Measurements from ENCODE around the gene MED26. TPM values are rescaled to one million over a fixed set of nuclear protein-coding genes. Genes with fewer than 3 reads are reported as not detected.

The MED26 gene
- total RNA-seq, 6 experiments from 2014 or later: 7.9 to 9.9 (median 8.8) TPM

GRCh38 chr19:16585808-16586476, 42.1 kb downstream of the MED26 start:
- H3K27ac Mint-ChIP-seq: peak overlapping the region; percentile 26; the same call in 1 of the 2 replicates
- no peaks in the 10 kb centered on the region for H3K36me3 Mint-ChIP-seq (ENCODE audit: low read depth)
- H3K27me3 Mint-ChIP-seq (ENCODE audit: insufficient read depth): no peaks in the 10 kb centered on the region
- no peak for DNase-seq
- H3K4me3 Mint-ChIP-seq: no peak overlapping the region
- H3K4me1 Mint-ChIP-seq (ENCODE audit: low read depth): peaks cover 69% of the 10 kb centered on the region
- TF ChIP-seq, protein P1, sequence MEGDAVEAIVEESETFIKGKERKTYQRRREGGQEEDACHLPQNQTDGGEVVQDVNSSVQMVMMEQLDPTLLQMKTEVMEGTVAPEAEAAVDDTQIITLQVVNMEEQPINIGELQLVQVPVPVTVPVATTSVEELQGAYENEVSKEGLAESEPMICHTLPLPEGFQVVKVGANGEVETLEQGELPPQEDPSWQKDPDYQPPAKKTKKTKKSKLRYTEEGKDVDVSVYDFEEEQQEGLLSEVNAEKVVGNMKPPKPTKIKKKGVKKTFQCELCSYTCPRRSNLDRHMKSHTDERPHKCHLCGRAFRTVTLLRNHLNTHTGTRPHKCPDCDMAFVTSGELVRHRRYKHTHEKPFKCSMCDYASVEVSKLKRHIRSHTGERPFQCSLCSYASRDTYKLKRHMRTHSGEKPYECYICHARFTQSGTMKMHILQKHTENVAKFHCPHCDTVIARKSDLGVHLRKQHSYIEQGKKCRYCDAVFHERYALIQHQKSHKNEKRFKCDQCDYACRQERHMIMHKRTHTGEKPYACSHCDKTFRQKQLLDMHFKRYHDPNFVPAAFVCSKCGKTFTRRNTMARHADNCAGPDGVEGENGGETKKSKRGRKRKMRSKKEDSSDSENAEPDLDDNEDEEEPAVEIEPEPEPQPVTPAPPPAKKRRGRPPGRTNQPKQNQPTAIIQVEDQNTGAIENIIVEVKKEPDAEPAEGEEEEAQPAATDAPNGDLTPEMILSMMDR (IDR thresholded peaks at IDR 0.05): no peak
- H3K9me3 Mint-ChIP-seq: no peaks in the 10 kb centered on the region

DNA sequence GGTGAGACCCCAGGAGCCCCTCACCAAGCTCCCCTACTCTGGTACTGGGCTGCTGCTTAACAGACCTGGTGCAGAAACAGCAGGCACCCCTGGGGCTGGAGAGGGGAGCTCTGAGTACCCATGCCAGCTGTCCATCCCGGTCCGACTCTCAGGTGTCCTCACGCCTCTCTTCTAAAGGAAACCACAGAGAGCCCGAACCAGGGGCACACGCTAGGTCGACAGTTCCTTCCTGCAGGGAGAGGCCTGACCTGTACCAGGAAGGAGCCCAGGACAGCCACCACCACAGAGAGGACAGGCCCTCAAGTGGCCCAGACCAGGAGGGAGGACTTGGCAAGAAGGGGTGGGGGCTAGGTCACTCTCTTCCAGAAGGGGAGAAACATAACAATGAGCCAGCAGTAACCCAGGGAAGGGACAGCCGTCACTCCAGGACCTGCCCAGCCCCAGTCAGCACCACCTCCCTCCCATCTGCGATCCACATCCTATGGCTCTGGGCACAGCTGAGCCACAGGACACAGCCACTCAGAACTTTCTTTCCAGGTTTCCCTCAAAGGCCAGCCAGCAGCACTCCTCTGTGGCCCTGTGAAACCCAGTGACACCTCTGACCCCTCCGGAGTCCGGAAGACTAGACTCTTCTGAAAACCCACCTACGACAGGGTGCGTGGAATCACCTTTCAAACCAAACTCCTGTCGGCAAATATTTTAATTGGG, 42.8 kb downstream of the MED26 start:
- H3K4me3 Mint-ChIP-seq: no peak overlapping the region
- DNase-seq: no peak
- H3K27ac Mint-ChIP-seq: peak overlapping the region; percentile 76
- no peaks in the 10 kb centered on the region for H3K9me3 Mint-ChIP-seq
- TF ChIP-seq, protein P1 (IDR thresholded peaks at IDR 0.05): no peak
- no peaks in the 10 kb centered on the region for H3K27me3 Mint-ChIP-seq (ENCODE audit: insufficient read depth)
- H3K36me3 Mint-ChIP-seq (ENCODE audit: low read depth): no peaks in the 10 kb centered on the region
- peaks cover 68% of the 10 kb centered on the region for H3K4me1 Mint-ChIP-seq (ENCODE audit: low read depth)

- DNase-seq: peak; percentile 70
- Mint-ChIP-seq H3K27ac (peak overlapping the region; percentile 76), H3K27me3 (ENCODE audit: insufficient read depth) (no peaks in the 10 kb centered on the region), H3K9me3 (no peaks in the 10 kb centered on the region), H3K4me3 (peak overlapping the region; percentile 24; the same call in 1 of the 2 replicates), H3K36me3 (ENCODE audit: low read depth) (no peaks in the 10 kb centered on the region), H3K4me1 (ENCODE audit: low read depth) (peaks cover 66% of the 10 kb centered on the region)
- TF ChIP-seq, protein P1 (IDR thresholded peaks at IDR 0.05): no peak
These were observed 43.5 kb downstream of the MED26 start for GRCh38 chr19:16584248-16585093.

- peak overlapping the region; percentile 21; the same call in 1 of the 2 replicates for H3K27ac Mint-ChIP-seq
- DNase-seq: no peak
- no peaks in the 10 kb centered on the region for H3K9me3 Mint-ChIP-seq
- H3K4me3 Mint-ChIP-seq: peak overlapping the region; percentile 32; the same call in 1 of the 2 replicates
- peaks cover 2% of the 10 kb centered on the region for H3K27me3 Mint-ChIP-seq (ENCODE audit: insufficient read depth)
- peaks cover 52% of the 10 kb centered on the region for H3K4me1 Mint-ChIP-seq (ENCODE audit: low read depth)
- TF ChIP-seq, protein P1 (IDR thresholded peaks at IDR 0.05): no peak
- H3K36me3 Mint-ChIP-seq (ENCODE audit: low read depth): peaks cover 5% of the 10 kb centered on the region
These were observed 45.3 kb downstream of the MED26 start for GRCh38 chr19:16582486-16583261.

DNA sequence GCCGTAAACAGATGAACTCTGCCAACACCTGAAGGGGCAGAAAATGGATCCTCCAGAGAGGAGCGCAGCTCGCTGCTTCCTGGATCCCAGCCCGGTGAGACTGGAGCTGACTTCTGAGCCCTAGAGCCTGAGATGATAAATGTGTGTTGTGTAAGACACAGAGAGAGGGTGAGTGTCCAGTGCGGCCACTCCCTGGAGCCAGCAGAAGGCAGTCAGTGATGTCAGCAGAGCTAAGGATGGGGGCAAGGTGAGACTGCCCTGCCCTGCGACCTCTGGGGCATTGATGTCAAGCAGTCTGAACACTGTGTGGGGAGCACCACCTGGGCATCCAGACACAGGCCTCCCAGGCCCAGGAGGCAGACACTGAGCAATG, 46.0 kb downstream of the MED26 start:
- Mint-ChIP-seq H3K36me3 (ENCODE audit: low read depth) (peaks cover 5% of the 10 kb centered on the region), H3K4me3 (no peak overlapping the region), H3K27ac (no peak overlapping the region; the same call in 1 of the 2 replicates), H3K9me3 (no peaks in the 10 kb centered on the region), H3K4me1 (ENCODE audit: low read depth) (peaks cover 46% of the 10 kb centered on the region), H3K27me3 (ENCODE audit: insufficient read depth) (peaks cover 2% of the 10 kb centered on the region)
- DNase-seq: no peak
- TF ChIP-seq, protein P1 (IDR thresholded peaks at IDR 0.05): no peak
